HepG2 (cell line): ENCODE measurements around the gene NEK8. TPM values are rescaled to one million over a fixed set of nuclear protein-coding genes. Genes with fewer than 3 reads are reported as not detected.

Experiments
- ATAC-seq: fragments of 200-7000 bp; cut with Tn5 transposase; 3 replicates; pipeline ENCODE4 v1.9.1; 2020; ENCODE audit warnings: mild to moderate bottlenecking, moderate library complexity
- BruUV-seq: library from RNA; stranded (reverse); fragments of 400-500 nt; replicated peaks from 2 replicates; lab custom pipeline; 2021; lab: Mats Ljungman, UMichigan
- CTCF ChIA-PET: fragments of 300-600 bp; formaldehyde crosslinking; extraction: SDS; loops from one replicate; lab custom pipeline; 2021; ENCODE audit warnings: low total read pairs, inconsistent platforms, low intra/inter-chr PET ratio; lab: Yijun Ruan, JAX
- POLR2A ChIA-PET: fragments of 350-600 bp; sonication (Branson Sonifier 250); formaldehyde crosslinking; loops from one replicate; lab custom pipeline; 2020; ENCODE audit warnings: antibody characterized with exemption, inconsistent platforms; lab: Yijun Ruan, JAX
- DNase-seq: peaks from one replicate; pipeline ENCODE4 v3.0.0-alpha.2; 2015; ENCODE audit warnings: low spot score
- FAIRE-seq: peaks from 3 replicates; lab custom pipeline; 2011; peaks lifted over from hg19 to GRCh38; lab: Jason Lieb, UNC
- H2AFZ ChIP-seq: one replicate; pipeline ENCODE4 v1.6.1; 2011; ENCODE audit warnings: low read length, inconsistent platforms
- H3K27ac ChIP-seq: fragments of 300-600 bp; 3 replicates; pipeline ENCODE4 v1.8.0; 2011; ENCODE audit warnings: mixed run types, mild to moderate bottlenecking, mixed read lengths, low read length, inconsistent platforms; ENCODE audit not compliant: insufficient read depth; ENCODE audit errors: extremely low read length
- H3K27me3 ChIP-seq, 2 experiments: fragments of 200-600 bp in 1 of 2; 2 replicates in 1 of 2; 3 replicates in 1 of 2; pipeline versions ENCODE4 v1.6.0 to v1.8.0; 2011; ENCODE audit warnings: low read length in 2 of 2, mild to moderate bottlenecking in 2 of 2, moderate library complexity in 2 of 2, inconsistent platforms in 1 of 2; ENCODE audit not compliant: insufficient read depth in 2 of 2, control insufficient read depth in 1 of 2
- H3K36me3 ChIP-seq, 2 experiments: fragments of 200-600 bp in 1 of 2; replicated peaks in 1 of 2; 2 replicates in 1 of 2; 3 replicates in 1 of 2; pipeline versions ENCODE4 v1.5.1 to v1.8.0; 2011; ENCODE audit warnings: low read length in 2 of 2, inconsistent platforms in 1 of 2; ENCODE audit not compliant: insufficient read depth in 2 of 2, control insufficient read depth in 1 of 2
- H3K4me1 ChIP-seq: 2 replicates; pipeline ENCODE4 v1.5.1; 2012; ENCODE audit warnings: low read length, inconsistent platforms; ENCODE audit not compliant: insufficient read depth
- H3K4me2 ChIP-seq: 2 replicates; pipeline ENCODE4 v1.6.0; 2011; ENCODE audit warnings: low read depth, low read length, inconsistent platforms
- H3K4me3 ChIP-seq, 3 experiments: fragments of 200-600 bp in 1 of 3; sonication (generic), shearing (Covaris generic) in 1 of 3; replicated peaks in 1 of 3; 2 replicates each; pipeline ENCODE4 v1.5.1; 2011 to 2016; ENCODE audit warnings: low read length in 3 of 3, inconsistent platforms in 2 of 3, low read depth in 2 of 3, mild to moderate bottlenecking in 2 of 3, control low read depth in 1 of 3, mixed read lengths in 1 of 3; ENCODE audit not compliant: insufficient read depth in 1 of 3
- H3K79me2 ChIP-seq: one replicate; pipeline ENCODE4 v1.6.1; 2011; ENCODE audit warnings: low read length, inconsistent platforms; ENCODE audit not compliant: insufficient read depth
- H3K9ac ChIP-seq: 2 replicates; pipeline ENCODE4 v1.6.0; 2011; ENCODE audit warnings: mild to moderate bottlenecking, low read depth, low read length, inconsistent platforms; ENCODE audit not compliant: insufficient read depth
- H3K9me3 ChIP-seq: 2 replicates; pipeline ENCODE4 v1.5.1; 2012; ENCODE audit warnings: mild to moderate bottlenecking, low read length
- H4K20me1 ChIP-seq: 2 replicates; pipeline ENCODE4 v1.6.0; 2011; ENCODE audit warnings: inconsistent platforms, mild to moderate bottlenecking, low read length, moderate library complexity; ENCODE audit not compliant: insufficient read depth
- CENPT ChIP-seq: sonication (generic); formaldehyde crosslinking; IDR thresholded peaks from 2 replicates; pipeline ENCODE4 v1.8.0; 2022; ENCODE audit warnings: low read depth, mild to moderate bottlenecking, moderate library complexity, missing genetic modification reagents
- SETDB1 ChIP-seq: sonication (generic); formaldehyde crosslinking; IDR thresholded peaks from 2 replicates; pipeline ENCODE4 v1.5.1; 2020; ENCODE audit warnings: missing genetic modification reagents, mild to moderate bottlenecking, borderline replicate concordance
- U2AF2 ChIP-seq: fragments of 200-400 bp; formaldehyde crosslinking; IDR thresholded peaks from 2 replicates; pipeline ENCODE4 v1.6.1; 2017; ENCODE audit warnings: low read depth, mild to moderate bottlenecking, low read length
- ZKSCAN1 ChIP-seq: fragments of 150-350 bp; IDR thresholded peaks from 2 replicates; pipeline ENCODE4 v1.6.1; 2014; ENCODE audit warnings: low read length
- ZNF446 ChIP-seq: sonication (generic); formaldehyde crosslinking; IDR thresholded peaks from 2 replicates; pipeline ENCODE4 v1.5.0; 2020; ENCODE audit warnings: mild to moderate bottlenecking, missing genetic modification reagents
- WGBS: methylation state at CpG from one replicate; pipeline ENCODE4 v1.1.6; 2017; ENCODE audit warnings: low lambda C conversion rate; 5-methylcytosine and 5-hydroxymethylcytosine counted together
- in situ Hi-C: cut with HindIII; loops from 2 replicates; pipeline ENCODE4 v1.10.0; 2017; ENCODE audit warnings: low pct_unique_long_range_greater_than_20kb; ENCODE audit not compliant: extremely low pct_ligation_motif_present
- intact Hi-C: fragments of 100-400 bp; cut with micrococcal nuclease; formaldehyde crosslinking; loops from one replicate; pipeline ENCODE4 v1.10.0; 2022; ENCODE audit not compliant: unreplicated experiment
- polyA plus RNA-seq, 8 experiments: library from polyadenylated mRNA; depleted of rRNA in 3 of 8; stranded (reverse) in 7 of 8; unstranded in 1 of 8; fragments of >200 nt; fragmentation: Illumina TruSeq in 4 of 8; extraction: Trizol in 4 of 8; gene quantifications; 2 replicates each; pipeline versions ENCODE4 v1.2.1 to v1.2.3, GENCODE V29; 2011 to 2016; ENCODE audit warnings: low read depth in 4 of 8, missing spikeins in 1 of 8, mixed read lengths in 1 of 8; ENCODE audit not compliant: insufficient read depth in 1 of 8
- total RNA-seq, 5 experiments: library from RNA; depleted of rRNA; stranded (reverse); fragments of >200 nt; fragmentation: Illumina TruSeq; extraction: Trizol; gene quantifications; 2 replicates each; pipeline ENCODE4 v1.2.3, GENCODE V29; 2016; ENCODE audit warnings: low read depth in 1 of 5
- TF ChIP-seq, protein P1 (sequence below): sonication (generic); formaldehyde crosslinking; IDR thresholded peaks from 2 replicates; pipeline ENCODE4 v1.5.1; 2020; ENCODE audit warnings: missing genetic modification reagents, mild to moderate bottlenecking, borderline replicate concordance
- TF ChIP-seq, protein P2 (sequence below): sonication (generic); formaldehyde crosslinking; IDR thresholded peaks from 2 replicates; pipeline ENCODE4 v1.9.0; 2021; ENCODE audit warnings: missing genetic modification reagents, borderline replicate concordance

The NEK8 gene
- total and polyA plus RNA-seq, 2 of the 13 experiments (the other 11 are each of a cell fraction or from before 2014, with no cell fraction given): 5.8 to 13.5 TPM

DNA sequence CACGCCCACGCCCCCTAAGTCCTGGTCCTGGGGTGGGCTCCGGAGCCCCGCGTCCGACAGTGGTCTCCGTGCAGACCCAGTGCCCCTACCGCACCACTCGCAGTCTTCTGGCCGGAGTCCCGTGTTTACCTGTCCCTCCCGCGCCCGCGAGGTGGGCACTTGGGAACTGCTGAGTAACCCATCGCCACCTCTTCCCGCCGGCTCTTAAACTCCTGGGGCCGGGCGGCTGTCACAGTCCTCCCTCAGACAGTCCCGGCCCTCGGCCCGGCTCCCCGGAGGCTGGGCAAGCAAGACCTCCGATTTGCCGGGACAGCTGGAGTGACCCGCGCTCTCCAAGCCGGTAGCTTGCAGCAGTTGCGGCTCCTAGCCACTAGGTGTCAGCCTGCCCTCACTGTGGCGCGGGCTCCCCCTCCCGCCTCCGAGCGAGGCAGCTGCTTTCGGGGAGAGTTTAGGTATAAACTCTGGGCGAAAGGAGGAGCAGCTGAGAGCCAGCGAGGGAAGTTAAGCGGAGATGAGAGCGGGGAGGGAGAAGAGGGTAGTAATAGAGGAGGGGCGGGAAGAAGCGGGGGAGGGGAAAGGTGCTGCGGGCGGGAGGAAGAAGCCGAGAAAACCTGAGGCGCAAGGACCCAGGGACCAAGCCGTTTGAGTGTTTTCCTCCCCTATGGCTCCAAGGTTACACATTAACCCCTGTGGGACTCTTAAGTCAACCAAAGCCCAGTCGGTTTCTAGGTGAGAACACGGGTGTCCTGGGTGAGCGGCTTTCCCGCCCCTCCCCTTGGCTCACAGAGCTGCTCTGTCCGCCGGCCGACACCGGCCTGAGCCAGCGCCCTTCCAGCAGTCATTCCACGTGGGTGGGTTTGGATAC, 1.7 kb upstream of the NEK8 start (continued):
- TF ChIP-seq ZKSCAN1: no peak
- TF ChIP-seq CENPT (CRISPR knock-in tag): no peak

DNA sequence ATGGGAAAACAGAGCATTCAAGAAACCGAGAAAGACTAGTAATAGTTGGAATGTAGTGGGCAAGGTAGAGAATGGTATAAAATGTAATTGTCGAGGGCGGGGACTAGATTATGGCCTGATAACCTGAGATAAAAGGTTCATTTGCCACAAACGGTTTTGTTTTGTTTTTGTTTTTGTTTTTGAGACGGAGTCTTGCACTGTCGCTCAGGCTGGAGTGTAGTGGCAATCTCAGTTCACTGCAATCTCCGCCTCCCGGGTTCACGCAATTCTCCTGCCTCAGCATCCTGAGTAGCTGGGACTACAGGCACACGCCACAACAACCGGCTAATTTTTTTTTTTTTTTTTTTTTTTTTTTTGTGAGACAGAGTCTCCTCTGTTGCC, 1.4 kb downstream of the NEK8 start:
- Histone ChIP-seq H4K20me1 (no peaks in the 10 kb centered on the region), H3K36me3 (peaks cover 0 to 8% of the 10 kb centered on the region in 2 experiments; a peak in 2 of 5 replicates), H3K79me2 (peaks cover 4% of the 10 kb centered on the region), H3K27ac (peak overlapping the region; percentile 88), H3K9ac (no peak overlapping the region), H3K27me3 (no peaks in the 10 kb centered on the region; a peak in 1 of 5 replicates), H3K4me1 (peaks cover 24% of the 10 kb centered on the region), H3K9me3 (no peaks in the 10 kb centered on the region), H2AFZ (no peak overlapping the region), H3K4me2 (no peak overlapping the region), H3K4me3 (no peak overlapping the region)
- ChIA-PET POLR2A (interaction anchor here (1.2 to 8.7 kb wide), 6 partner anchors 10 to 222 kb away, joined by 3 to 590 read pairs (median 36); partner anchors contain the start of genes PHF12, RPL23A, SDF2 and SUPT6H), CTCF (interaction anchor here (5.0 kb wide), 1 partner anchor 20 kb away, joined by 142 read pairs; no protein-coding TSS in a partner anchor)
- 90% methylated on average over 11 of the region's 11 CpGs for WGBS
- intact Hi-C loops (no loop called here), in situ Hi-C loops (loop anchor here (25.0 kb wide), 1 partner anchor 382 kb away; no protein-coding TSS in a partner anchor)
- ATAC-seq: no peak
- no TSS peak for BruUV-seq
- FAIRE-seq: no peak
- DNase-seq: no peak
- no peak for TF ChIP-seq U2AF2
- no peak for TF ChIP-seq ZNF446 (CRISPR knock-in tag)
- TF ChIP-seq, protein P1, sequence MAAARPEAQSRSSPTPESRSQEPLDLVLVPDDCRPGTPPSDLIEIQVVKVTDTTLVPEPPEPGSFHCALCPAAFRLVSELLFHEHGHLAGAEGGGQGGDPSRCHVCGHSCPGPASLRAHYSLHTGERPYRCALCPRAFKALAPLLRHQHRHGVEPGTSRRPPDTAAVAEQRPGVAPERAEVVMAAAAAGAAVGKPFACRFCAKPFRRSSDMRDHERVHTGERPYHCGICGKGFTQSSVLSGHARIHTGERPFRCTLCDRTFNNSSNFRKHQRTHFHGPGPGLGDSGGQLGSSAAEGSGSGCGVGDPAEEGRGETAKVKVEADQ (CRISPR knock-in tag): no peak
- TF ChIP-seq, protein P2, sequence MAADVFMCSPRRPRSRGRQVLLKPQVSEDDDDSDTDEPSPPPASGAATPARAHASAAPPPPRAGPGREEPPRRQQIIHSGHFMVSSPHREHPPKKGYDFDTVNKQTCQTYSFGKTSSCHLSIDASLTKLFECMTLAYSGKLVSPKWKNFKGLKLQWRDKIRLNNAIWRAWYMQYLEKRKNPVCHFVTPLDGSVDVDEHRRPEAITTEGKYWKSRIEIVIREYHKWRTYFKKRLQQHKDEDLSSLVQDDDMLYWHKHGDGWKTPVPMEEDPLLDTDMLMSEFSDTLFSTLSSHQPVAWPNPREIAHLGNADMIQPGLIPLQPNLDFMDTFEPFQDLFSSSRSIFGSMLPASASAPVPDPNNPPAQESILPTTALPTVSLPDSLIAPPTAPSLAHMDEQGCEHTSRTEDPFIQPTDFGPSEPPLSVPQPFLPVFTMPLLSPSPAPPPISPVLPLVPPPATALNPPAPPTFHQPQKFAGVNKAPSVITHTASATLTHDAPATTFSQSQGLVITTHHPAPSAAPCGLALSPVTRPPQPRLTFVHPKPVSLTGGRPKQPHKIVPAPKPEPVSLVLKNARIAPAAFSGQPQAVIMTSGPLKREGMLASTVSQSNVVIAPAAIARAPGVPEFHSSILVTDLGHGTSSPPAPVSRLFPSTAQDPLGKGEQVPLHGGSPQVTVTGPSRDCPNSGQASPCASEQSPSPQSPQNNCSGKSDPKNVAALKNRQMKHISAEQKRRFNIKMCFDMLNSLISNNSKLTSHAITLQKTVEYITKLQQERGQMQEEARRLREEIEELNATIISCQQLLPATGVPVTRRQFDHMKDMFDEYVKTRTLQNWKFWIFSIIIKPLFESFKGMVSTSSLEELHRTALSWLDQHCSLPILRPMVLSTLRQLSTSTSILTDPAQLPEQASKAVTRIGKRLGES (CRISPR knock-in tag): no peak
- no peak for TF ChIP-seq SETDB1 (CRISPR knock-in tag)
